Epithelial cell of proximal tubule (primary cell): ENCODE results near the gene DEDD2. TPM values are rescaled to one million over a fixed set of nuclear protein-coding genes. Genes with fewer than 3 reads are reported as not detected.

ENCODE experiments used
- DNase-seq: peaks from one replicate; pipeline ENCODE4 v3.0.0-alpha.2; 2011; ENCODE audit warnings: low read depth
- H3K4me3 ChIP-seq: 2 replicates; pipeline ENCODE4 v1.5.1; 2011; ENCODE audit warnings: low read depth, mild to moderate bottlenecking, low read length
- total RNA-seq: library from RNA; depleted of rRNA; stranded (reverse); fragments of >200 nt; gene quantifications from 2 replicates; pipeline ENCODE4 v1.2.3, GENCODE V29; 2015
- TF ChIP-seq, protein P1 (sequence below): conservative IDR thresholded peaks from 2 replicates; pipeline ENCODE4 v1.5.1; 2012; ENCODE audit warnings: low read depth, mild to moderate bottlenecking, low read length

The DEDD2 gene
- total RNA-seq, 1 donor from 2014 or later, result 29.9 TPM

DNA sequence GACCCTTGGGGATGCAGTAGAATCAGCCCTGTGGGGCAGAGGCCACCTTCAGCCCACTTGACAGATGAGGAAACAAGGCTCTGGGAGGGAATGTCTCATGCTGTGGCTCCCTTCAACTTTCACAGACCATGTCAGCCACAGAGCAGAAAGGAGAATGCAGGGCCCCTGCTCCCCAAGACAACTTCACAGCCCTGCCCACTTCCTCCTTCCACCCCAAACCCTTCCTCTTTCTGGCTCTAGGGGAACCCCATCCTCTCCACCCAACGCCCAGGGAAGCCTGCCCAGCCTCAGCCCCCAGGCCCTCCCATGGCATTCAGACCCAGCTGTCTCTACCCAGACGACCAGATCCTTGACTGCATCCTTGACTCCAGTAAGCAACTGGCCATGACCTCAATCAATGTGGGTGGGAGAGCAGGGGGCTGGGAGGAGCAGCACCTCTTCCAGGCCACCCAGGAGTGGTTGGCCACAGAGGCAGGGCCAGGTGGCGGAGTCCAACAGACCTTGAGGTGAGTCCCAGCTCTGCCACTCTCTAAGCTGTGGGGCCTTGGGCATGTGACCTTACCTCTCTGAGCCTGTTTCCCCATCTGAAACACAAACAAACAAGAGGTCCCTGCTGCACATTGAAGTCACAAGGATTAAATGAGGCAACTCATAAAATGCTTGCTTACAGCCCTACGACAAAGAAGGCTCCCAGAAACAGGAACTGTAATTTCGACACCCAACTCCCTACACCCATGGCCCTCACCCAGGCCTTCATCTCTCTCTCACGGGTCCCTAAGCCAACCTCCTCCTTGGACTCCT lies 15.8 kb downstream of the DEDD2 start:
- TF ChIP-seq, protein P1, sequence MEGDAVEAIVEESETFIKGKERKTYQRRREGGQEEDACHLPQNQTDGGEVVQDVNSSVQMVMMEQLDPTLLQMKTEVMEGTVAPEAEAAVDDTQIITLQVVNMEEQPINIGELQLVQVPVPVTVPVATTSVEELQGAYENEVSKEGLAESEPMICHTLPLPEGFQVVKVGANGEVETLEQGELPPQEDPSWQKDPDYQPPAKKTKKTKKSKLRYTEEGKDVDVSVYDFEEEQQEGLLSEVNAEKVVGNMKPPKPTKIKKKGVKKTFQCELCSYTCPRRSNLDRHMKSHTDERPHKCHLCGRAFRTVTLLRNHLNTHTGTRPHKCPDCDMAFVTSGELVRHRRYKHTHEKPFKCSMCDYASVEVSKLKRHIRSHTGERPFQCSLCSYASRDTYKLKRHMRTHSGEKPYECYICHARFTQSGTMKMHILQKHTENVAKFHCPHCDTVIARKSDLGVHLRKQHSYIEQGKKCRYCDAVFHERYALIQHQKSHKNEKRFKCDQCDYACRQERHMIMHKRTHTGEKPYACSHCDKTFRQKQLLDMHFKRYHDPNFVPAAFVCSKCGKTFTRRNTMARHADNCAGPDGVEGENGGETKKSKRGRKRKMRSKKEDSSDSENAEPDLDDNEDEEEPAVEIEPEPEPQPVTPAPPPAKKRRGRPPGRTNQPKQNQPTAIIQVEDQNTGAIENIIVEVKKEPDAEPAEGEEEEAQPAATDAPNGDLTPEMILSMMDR, result no peak

DNA sequence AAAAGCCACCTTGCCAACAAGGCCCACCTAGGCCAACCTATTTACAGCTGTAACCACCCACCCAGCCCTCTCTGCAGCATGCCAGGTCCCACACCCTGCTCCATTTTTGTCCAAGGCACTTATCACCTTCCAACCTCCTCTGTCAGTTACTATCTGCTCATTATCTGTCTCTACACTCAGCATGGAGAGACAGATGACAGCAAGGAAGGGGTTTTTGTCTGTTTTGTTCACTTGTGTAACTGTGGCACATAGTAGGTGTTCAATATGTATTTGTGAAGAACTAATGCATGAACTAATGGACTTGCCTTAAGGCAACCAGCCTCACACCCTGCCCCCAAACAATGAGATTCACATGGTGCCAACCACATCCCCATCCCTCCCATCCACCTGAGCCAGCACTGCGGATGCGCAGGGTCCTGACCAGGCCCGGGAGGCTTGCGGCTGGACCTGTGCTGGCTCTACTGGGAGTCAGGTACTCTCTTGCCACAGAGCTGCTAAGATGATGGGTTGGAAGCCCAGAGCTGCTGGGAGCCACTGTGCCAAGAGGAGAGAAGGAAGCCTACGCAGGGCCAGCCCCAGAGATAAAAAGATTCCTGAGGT lies 17.3 kb downstream of the DEDD2 start:
- no peak for DNase-seq
- H3K4me3 ChIP-seq, result no peak overlapping the region
- TF ChIP-seq, protein P1, result no peak

More for the DNA sequence above, 15.8 kb downstream of the DEDD2 start:
- no peak for DNase-seq
- H3K4me3 ChIP-seq, result no peak overlapping the region

DNA sequence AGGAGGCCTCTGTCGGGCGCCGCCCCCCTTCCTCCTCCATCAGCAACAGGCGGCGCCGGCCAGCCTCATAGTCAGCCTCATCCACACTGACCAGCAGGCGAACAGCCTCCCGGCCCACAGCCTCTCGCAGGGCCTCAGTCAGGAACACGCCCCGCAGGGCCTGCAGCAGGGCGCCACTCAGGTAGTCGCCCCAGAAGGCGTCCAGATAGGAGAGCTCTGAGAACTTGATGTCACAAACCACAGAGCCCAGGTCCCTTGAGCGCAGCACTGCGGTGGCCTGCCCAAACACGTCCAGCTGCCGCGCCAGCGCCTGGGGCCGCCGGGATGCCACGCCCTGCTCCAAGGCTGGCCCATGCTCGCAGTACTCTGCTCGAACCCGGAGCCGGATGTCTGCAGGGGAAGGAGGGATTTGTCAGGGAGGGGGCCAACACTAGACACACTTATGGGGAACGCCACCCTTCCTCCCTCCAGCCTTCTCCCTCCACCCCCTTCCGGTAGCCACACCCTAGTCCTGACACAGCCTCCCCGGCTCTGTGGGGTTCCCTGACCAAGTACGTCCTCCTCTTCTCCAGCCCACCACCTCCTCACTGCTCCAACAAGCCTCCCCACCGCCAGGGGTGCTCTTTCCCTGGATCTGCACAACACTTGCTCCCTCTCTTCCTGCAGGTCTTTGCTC lies 17.9 kb downstream of the DEDD2 start:
- H3K4me3 ChIP-seq, result no peak overlapping the region
- TF ChIP-seq, protein P1, result no peak
- DNase-seq, result no peak

DNA sequence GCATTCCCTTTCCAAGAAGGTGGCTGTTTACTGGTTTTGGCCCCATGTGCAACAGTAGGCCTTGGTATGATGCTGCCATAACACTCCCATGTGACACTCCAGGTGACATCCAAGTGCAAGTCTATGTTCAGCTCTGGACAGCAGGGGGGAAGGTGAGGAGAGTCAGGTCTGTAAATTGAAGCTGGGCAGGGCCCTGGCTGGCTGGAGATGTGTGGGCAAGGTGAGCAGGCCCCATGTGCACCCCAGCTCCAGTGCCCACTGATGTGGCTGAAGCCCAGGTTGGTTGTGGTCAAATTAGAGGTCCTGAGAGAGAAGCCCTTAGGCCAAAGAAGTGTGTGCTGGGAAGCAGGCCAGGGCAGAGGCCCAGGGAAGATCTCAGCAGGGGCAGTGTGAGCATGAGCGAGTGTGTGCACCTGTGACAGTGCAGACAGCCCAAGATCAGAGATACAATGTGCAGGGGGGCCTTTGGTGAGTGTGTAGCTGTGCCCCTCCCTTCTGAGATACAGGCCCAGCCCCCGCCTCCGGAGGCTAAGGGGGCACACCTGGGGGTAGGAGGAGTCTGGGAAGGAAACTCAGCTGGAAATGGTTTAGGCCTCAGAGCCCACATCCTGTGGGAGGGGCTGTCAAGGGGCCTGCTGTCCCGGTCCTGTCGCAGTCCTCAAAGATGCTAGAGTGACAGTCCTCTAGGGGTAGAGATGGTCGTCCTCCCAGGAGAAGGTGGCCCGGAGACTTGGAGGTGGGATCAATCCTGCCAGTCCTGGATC lies 18.6 kb downstream of the DEDD2 start:
- no peak for DNase-seq
- no peak overlapping the region for H3K4me3 ChIP-seq
- TF ChIP-seq, protein P1, result no peak

DNA sequence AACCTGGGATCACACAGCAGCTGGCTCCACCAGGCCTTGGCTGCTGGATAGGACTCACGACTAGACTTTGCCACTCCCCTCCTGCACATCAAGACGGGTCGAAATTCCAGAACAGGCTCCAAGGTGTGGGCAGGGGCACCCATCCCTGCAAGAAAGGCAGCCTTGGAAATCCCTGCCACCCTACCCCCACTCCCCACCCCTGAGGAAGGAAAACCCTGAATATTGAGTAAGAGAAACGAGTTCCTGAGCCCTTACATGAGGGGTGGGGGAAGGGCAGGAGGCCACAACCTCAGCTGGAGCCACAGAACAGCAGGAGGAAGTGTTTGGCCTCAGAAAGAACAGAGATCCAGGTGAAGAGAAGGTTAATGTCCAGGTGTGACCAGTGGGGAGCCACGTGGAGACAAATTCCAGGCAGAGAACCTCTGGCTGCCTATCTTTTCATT lies 20.1 kb downstream of the DEDD2 start:
- H3K4me3 ChIP-seq, result no peak overlapping the region
- TF ChIP-seq, protein P1, result no peak
- no peak for DNase-seq
